ENCODE measurements around the gene MAL.

Gene MAL

DNA sequence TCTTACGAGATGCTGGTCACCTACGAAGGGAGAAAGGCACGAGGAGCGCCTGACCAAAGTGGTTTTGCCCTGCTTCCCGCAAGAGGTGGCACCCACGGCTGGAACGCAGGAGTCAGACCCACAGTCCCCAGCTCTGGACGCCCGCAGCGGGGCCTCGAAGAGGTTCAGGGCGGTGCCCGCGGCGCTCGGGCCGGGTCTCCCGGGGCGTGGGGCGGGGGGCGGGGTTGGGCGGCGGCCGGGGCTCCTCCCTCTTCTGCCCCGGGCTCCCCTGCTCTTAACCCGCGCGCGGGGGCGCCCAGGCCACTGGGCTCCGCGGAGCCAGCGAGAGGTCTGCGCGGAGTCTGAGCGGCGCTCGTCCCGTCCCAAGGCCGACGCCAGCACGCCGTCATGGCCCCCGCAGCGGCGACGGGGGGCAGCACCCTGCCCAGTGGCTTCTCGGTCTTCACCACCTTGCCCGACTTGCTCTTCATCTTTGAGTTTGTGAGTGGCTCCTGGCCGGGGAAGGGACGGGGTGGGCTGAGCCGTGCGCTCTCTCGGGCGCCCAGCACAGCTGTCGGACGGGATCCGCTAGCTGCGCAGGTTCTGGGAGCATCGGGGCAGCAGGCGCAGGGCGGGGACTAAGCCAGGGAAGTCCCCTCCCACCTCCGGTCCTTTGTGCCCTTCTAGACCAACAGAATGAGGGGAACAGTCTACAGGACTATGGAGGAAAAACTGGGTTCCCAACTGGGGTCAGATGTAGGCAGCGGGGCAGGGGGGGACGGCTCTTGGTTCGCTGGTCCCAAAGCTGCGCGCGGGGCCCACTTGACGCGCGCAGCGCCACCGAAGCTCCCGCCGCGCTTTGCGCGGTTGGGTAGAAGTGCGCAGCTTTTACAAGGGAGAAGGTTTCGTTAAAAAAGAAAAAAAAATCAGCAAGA, at the start of gene MAL:
Gene MAL, plus strand, starts transcription at position 303 of the 914 bp plus-strand sequence. Its CDS starts 85 bp downstream, at position 388.
- peak within 1 kb of the TSS; percentile 45; the same call in 1 of the 2 replicates for H3K4me3 ChIP-seq (ENCODE audit: low read length)
- no peak for TF ChIP-seq ZNF274 (IDR thresholded peaks at IDR 0.05; ENCODE audit: low read depth, low read length)

DNA sequence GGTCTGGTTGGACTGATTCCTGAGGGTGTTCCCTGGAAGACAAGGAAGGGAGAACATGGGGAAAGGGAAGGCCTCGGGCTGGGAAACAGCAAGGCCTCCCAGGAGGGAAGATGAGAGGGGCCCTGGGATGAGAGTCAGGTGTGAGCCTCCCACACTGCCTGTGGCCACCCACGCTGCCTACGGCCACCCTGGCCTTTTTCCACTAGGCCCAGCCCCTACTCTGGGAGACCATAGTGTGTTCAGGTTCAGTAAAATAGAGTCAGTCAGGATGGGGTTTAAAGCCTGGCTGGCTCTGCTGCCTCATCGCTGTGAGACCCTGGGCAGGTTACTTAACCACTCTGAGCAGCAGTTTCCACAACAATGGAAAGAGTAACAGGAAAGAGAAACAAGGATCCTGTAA, 47.7 kb upstream of the MAL start:
- H3K4me3 ChIP-seq (ENCODE audit: low read length) = no peak overlapping the region
- no peak for TF ChIP-seq ZNF274 (IDR thresholded peaks at IDR 0.05; ENCODE audit: low read depth, low read length)

GRCh38 chr2:94978917-94979316, 46.6 kb upstream of the MAL start:
- no peak overlapping the region for H3K4me3 ChIP-seq (ENCODE audit: low read length)
- TF ChIP-seq ZNF274 (IDR thresholded peaks at IDR 0.05; ENCODE audit: low read depth, low read length) = no peak

- H3K4me3 ChIP-seq (ENCODE audit: low read length) = no peak overlapping the region
- no peak for TF ChIP-seq ZNF274 (IDR thresholded peaks at IDR 0.05; ENCODE audit: low read depth, low read length)
Observed at GRCh38 chr2:94979406-94980375, 45.8 kb upstream of the MAL start.

DNA sequence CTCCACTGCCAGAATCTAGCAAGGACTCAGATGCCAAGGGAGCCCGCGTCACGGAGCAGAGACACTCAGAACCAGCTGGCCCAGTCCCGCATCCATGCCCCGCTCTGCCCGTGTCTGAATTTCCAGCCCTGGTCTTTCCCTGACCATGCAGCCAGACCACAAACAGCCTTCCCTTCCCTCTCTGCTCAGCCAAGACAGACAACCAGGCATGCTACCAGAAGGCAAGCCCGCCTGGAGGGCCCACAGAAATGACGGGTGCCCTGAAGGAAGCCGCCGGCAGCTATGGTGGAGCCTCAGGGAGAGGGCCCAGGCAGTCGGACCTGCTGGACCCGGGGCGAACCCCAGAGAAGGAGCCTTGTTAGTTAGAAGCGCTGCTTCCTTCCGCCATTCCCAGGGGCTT, 45.1 kb upstream of the MAL start:
- TF ChIP-seq ZNF274 (IDR thresholded peaks at IDR 0.05; ENCODE audit: low read depth, low read length) = no peak
- H3K4me3 ChIP-seq (ENCODE audit: low read length) = no peak overlapping the region

DNA sequence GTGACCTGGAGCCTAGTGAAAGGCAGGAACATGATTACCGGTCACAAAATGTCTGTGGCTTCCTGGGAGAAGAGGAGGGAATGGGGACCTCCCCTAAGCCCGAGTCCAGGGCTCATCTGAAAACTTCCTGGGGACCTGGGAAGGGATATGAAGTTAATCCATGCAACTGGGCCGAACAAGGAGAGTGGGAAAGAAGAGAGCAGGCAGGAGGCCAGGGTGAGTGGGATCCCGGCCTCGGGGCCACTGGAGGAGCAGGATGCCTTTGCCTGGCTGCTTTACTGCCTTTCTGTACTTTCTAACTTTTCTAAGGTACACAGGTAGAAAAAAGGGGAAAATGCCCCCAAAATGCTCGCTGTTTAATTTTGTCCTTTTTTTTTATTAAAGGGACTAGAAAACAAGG, 43.4 kb upstream of the MAL start:
- TF ChIP-seq ZNF274 (IDR thresholded peaks at IDR 0.05; ENCODE audit: low read depth, low read length) = no peak
- no peak overlapping the region for H3K4me3 ChIP-seq (ENCODE audit: low read length)

DNA sequence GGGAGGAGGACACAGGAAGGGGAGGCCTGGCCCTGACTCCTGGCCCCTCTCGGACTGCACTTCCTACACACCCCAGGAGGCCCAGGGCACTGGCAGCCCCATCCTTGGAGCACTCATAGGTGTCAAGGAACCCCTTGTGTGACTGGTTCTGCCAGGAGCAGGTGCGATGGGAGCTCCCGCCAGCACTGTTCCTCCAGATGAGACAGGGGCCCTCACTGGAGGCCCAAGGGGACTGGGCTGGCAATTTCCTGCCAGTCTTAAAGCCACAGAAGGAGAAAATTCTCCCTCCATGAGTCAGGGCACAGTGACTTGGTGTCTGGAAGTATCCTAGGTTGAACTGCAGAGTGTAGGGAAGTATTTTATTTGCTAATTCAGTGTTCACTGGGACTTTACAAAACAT, 42.8 kb upstream of the MAL start:
- no peak overlapping the region for H3K4me3 ChIP-seq (ENCODE audit: low read length)
- TF ChIP-seq ZNF274 (IDR thresholded peaks at IDR 0.05; ENCODE audit: low read depth, low read length) = no peak

DNA sequence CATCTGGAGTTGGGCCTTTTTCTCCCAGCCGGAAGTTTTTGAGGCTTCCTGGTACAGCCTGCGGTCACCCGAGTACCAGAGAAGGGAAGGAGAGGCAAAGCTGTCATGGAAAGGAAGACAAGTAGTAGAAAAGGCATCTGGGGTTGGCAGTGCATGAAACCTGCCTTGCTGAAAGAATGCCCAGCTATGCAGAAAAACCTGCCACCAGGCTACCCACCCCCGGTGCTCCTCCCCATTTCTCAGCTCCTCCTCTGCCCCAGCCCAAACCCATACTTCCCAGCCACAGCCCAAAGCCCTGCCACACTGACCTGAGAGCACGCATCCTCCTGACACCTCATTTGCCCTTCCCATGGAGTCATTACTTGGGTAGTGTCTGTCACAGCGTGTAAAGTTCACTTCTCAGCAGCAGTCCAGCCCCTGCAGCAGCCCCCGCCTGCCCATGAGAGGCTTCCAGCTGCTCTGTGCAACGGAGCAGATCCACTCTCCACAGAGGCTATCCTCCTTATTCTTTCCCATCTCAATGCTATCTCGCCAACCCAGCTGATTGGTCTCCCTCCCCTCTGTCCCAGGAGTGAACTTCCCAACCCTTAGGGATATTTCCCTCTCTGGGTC, 40.4 kb upstream of the MAL start:
- TF ChIP-seq ZNF274 (IDR thresholded peaks at IDR 0.05; ENCODE audit: low read depth, low read length) = no peak
- H3K4me3 ChIP-seq (ENCODE audit: low read length) = no peak overlapping the region

DNA sequence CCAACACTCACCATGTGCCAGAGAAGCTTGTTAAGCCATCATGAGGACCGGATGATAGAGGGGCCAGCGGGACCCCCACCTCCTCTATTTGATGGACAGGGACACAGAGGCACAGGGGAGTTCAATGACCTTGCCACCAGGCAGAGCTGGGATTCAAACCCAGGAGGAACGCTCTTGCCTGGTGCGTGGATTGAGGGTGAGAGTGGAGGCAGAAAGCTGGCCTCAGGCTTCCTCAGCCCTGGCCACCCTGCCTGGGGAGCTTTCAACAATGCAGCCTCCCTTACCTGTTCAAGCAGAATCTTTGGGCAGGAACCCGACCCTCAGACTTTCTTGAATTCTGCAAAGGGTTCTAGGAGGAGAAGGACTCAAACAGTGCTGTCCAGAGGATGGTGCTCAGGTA, 39.9 kb upstream of the MAL start:
- no peak for TF ChIP-seq ZNF274 (IDR thresholded peaks at IDR 0.05; ENCODE audit: low read depth, low read length)
- H3K4me3 ChIP-seq (ENCODE audit: low read length) = no peak overlapping the region

DNA sequence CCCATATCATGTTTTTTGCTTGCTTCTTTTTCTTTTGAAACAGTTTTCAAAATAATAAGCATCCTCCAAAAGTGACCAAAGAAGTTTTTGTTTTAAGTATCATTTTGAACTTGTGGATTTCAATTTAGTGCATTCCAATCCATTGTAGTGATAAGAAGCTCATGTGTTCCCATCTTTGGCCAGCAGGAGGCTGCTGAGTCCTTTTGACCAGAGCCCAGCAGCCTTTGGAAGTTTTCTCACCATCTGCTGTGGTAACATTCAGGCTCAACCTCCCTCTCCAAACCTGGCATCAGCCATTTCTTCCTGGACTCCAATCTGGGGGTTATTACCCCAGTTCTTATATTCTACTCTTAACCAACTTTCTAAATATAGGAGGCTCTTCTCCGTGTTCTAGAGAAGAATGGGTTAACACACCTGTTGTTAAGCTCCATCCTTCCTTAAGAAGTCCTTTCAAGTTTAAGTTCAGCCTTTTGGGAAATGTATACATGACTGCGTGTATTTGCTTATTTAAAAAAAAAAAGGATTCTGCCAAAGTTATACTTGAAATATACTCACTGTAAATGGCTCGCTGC, 39.0 kb upstream of the MAL start:
- H3K4me3 ChIP-seq (ENCODE audit: low read length) = no peak overlapping the region
- no peak for TF ChIP-seq ZNF274 (IDR thresholded peaks at IDR 0.05; ENCODE audit: low read depth, low read length)

GRCh38 chr2:94987074-94988020, 38.2 kb upstream of the MAL start:
- no peak for TF ChIP-seq ZNF274 (IDR thresholded peaks at IDR 0.05; ENCODE audit: low read depth, low read length)
- H3K4me3 ChIP-seq (ENCODE audit: low read length) = no peak overlapping the region

DNA sequence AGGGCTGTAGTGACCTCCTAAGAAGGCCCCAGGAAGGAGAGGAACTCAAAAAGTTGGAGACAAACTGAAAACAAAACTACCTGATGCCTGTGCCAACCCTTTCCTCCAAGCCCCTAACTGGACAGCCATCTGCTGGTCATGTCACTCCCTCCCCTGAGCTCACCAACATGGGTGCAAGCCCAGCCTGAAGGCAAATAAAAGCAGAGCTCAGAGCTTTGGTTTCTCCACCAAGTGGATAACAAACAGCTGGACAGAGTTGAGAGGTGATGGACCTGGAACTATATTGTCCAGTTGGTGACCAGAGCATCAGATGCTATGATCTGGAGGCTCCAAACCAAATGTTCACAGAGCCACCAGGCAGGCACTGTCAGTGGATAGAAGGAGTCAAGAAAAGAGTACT, 34.6 kb upstream of the MAL start:
- H3K4me3 ChIP-seq (ENCODE audit: low read length) = no peak overlapping the region
- no peak for TF ChIP-seq ZNF274 (IDR thresholded peaks at IDR 0.05; ENCODE audit: low read depth, low read length)

GRCh38 chr2:94992360-94992759, 33.1 kb upstream of the MAL start:
- no peak for TF ChIP-seq ZNF274 (IDR thresholded peaks at IDR 0.05; ENCODE audit: low read depth, low read length)
- H3K4me3 ChIP-seq (ENCODE audit: low read length) = no peak overlapping the region
